Activated T-helper 1 cell treated with anti-CD3 and anti-CD28 coated beads, Interleukin-2, amount 50 U/mL, for 16 hours (primary cell): ENCODE results near the gene SAXO1.
"Not testable (repeated sequence)": the region's sequence is repeated elsewhere in the genome, so short reads cannot be mapped to it uniquely, and the experiment has no call there.

Source experiments
- DNase-seq, 2 donors: peaks; one replicate each; pipeline ENCODE4 v3.0.0-alpha.2; 2020; ENCODE audit warnings: low read depth in 1 of 2, low spot score in 1 of 2

The SAXO1 gene

GRCh38 chr9:18971404-18971803, 61.6 kb downstream of the SAXO1 start:
- DNase-seq: no peak

DNA sequence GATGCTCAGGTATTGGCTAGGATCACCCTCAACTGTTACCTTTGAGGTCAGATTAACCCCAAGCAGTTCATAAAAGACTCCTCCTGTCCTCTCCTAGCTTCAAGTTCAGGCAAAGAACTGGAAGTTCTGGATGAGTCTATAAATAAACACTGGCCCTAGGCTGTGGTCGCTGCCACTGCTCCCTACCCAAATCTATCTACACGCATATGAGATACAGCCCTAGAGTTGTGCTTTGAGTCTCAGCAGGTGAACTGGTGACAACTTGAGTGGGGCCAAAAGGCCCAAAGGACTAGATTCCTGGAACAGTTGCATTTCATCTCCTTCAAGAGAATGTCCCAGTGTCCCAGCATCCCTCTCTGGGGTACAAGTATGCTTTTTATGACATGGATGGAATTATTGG, 62.6 kb downstream of the SAXO1 start:
- no peak for DNase-seq

GRCh38 chr9:18969128-18969527, 63.9 kb downstream of the SAXO1 start:
- DNase-seq: no peak

DNA sequence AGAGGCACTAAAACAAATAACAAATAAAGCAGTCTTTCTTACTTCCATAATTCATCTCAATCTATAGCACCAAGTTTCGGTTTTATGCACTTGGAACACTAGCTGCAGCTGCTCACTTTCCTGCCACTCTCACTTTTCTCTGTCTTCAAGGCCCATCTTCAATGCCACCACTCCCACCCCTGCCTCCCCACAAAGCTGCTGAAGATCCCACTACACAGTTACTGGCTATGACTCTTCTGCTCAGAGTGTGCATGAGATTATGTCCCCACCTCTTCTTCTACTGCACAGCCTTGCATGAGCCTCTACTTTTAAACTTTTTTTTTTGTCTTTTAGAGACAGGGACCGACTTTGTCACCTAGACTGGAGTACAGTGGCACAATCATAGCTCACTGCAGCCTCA, 77.4 kb downstream of the SAXO1 start:
- no peak for DNase-seq

- DNase-seq: no peak
These were observed 81.1 kb downstream of the SAXO1 start for GRCh38 chr9:18951936-18952335.

- no peak for DNase-seq
These were observed 85.1 kb downstream of the SAXO1 start for GRCh38 chr9:18947892-18948339.

GRCh38 chr9:18942801-18943200, 90.2 kb downstream of the SAXO1 start:
- DNase-seq: no peak

DNA sequence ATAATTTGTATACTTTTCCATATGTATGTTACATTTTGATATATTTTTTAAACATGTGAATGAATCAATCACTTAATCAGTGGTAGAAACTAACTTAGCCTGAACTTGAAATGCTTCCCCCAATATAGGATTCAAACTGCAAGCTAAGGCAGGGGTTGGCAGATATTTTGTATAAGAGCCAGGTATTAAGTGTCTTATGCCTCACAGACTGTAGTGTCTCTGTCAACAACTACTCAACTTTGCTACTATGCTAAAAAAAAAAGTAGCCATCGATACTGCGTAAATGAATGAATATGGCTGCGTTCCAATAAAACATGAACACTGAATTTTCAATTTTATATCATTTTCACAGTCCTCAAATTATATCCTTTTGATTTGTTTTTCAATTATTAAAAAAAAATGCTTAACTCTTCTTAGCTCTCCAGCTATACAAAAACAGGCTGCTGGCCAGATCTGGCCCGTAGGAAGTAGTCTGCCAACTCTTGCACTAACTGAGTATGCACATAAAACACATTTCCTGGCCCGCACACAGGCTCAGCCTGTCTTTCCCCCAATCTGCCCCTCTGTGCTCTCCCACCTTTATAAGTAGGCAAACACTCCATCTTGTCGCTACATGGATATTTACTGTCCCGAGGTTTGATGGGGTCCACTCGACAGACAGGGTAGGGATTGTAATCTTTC, 91.8 kb downstream of the SAXO1 start:
- DNase-seq: no peak

GRCh38 chr9:18939943-18940342, 93.1 kb downstream of the SAXO1 start:
- no peak for DNase-seq

DNA sequence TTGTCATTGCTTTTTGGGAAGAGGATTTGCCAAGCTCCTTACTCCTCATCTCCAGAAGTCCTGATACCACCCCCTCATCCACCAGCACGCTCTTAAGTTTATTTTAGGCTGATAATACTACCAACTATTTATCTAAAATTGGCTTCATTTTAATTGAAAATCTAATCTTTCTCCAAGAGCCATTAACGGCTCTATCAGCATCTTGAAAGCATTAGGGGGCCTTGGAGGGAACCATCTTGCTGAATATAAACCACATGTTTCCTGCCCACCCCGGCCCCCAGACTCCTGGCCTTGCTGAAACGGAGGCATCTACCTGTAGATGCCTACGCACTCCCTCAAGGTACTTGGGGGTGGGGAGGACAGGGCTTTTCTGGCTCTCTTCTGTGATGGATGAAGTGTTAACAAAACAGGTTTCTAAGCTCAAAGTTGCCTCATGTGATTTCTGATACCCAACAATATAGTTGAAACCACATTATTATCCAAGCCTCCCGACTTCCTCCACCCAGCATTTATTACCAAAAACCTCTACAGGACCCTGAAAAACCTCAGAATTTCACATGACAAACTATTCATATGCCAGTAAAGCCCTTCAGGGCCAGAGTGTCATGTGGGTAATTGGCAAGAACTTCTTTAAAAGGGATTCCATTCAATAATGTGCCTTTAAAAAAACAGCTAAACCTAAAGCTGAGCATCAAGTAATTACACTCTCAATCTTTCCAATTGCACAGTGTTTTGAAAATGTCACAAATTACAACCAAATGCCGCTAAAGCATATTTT, 96.7 kb downstream of the SAXO1 start:
- DNase-seq: no peak

- DNase-seq: no peak
These were observed 97.5 kb downstream of the SAXO1 start for GRCh38 chr9:18935541-18935940.

- DNase-seq: not testable (repeated sequence)
These were observed 102.4 kb downstream of the SAXO1 start for GRCh38 chr9:18930611-18931010.

DNA sequence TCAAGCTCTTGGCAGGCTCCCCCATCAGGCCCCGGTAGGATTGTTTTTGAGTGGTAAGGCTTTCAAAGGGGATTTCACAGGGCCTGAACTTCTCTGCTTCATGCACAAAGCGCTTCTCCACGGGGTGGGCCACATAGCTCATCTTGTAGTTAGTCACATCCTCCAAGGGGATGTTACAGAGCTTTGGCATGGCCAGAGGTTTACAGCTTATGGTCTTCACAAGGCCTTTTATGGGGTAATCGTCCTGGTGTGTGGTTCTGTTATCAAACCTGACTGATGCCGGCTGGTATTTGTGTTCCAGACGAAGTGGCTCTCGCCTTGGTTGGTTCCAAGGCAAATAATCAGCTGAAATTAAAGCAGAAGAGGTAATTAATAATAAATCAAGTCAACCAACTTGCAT, 104.3 kb downstream of the SAXO1 start:
- no peak for DNase-seq

DNA sequence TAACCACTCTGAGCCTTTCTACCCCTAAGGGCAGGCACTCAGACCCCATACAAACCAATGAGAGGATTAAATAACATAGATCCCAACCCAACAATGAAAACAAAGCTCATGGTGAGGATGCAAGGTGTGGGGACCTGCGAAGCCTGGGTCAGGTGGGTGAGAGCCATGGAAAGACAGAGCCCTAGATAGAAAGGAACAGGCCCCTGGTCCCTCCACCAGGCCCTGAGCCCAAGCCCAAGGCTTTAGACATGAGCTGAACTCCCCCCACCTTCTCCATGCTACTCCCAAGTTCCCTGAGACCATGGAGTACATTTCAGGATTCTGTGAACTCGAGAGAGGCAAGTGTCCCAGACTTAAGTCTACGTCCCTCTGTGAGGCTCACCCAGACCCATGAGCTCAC, 106.5 kb downstream of the SAXO1 start:
- DNase-seq: no peak

DNA sequence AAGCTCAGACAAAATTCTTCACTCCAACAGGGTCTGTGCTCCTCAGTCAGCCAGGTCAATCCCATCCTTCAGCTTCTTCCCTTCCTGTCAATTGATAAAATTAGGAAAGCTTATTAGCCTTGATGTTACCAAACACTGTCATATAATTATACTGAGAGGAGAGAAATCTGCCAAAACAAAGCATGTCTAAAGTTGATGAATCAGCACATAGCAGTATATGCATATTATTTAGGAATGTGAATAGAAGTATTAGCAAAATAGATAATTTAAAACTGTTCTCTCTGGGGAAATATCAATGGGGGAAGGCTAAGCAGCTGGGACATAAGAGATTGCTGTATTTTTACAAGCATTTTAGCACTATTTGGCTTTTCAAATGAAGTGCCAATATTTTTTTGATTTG, 107.1 kb downstream of the SAXO1 start:
- no peak for DNase-seq

DNA sequence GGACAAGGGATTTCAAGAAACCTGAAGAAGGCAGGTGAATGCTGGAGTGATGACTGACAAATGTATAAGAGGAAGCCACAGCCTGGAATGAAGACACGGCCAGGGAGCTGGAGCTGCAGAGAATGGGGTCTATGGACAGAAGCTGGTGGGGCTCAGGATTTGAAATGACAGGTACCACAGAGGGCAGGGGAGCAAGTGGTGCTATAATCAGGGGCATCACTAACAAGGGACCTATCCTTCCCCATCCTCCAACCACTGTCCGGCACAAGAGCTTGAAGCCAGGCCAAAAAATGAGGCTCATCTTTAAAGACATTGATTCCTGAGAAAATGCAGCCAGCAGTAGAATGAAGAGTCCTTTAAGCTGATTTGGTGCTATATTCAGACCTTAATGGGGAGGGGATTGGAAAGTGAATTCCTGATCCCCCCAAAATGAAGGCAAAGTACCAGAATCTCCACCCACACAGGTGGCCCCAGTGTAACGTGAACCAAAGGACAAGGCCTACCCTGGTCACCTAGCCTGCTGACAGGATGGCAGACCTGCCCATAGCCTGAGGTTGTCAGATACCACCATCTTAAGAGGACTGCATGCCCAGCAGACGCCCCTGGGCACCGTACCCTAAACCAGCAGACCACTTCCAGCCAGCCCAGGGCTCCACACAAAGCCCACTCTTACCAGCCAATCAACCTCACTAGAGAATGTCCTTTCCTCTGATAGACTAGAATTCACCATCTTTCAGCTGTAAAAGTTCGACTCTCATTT, 109.2 kb downstream of the SAXO1 start:
- no peak for DNase-seq

DNA sequence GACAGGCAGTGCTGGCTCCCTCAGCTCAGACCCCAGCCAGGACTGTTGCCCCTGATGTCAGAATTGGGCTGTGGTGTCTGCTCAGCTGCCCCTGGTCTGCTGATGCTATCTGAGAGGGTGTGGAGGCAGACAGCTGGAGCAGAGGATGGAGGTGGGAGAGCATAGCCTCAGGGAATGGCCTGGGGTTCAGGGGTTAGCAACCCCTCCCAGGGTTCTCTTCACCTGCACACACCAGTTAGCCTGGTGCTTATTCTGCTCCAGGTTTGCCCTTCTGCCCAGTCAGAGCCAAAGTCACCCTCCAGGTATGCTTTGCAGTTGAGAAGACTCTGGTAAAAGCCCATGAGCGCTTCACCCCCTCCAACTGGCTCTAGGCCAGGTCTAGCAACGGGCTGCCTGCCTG, 109.8 kb downstream of the SAXO1 start:
- DNase-seq: no peak

DNA sequence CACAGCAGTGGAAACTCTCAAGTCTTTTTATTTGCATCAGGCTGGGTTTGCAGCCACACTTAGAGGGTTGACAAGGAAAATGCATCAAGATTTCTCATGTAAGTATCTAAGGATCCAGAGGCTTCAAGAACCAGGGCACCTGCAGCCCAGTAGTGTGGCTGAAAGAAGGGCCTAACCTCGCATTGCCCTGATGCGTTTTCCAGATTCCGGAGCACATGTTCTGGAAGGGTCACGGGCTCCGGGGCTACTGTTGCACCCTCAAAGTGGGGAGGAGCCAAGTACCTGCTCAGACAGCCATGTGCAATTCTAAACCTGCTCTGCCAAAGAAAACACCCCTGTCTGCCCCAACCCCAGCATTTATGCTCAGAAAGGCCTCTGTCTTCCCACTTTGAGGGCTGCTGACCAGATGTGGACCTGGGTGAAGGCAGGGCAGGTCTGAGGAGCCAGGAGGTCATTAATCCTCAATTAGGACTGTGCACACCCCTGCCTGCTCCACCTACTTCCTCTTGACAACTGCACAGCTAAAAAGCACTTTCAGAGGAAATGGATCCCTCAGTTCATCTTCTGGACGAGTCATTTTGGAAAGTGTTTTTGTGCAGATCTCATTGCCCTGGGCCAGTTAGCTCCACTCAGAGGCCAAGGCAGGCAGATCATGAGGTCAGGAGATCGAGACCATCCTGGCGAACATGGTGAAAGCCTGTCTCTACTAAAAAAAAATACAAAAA, 110.7 kb downstream of the SAXO1 start:
- no peak for DNase-seq

DNA sequence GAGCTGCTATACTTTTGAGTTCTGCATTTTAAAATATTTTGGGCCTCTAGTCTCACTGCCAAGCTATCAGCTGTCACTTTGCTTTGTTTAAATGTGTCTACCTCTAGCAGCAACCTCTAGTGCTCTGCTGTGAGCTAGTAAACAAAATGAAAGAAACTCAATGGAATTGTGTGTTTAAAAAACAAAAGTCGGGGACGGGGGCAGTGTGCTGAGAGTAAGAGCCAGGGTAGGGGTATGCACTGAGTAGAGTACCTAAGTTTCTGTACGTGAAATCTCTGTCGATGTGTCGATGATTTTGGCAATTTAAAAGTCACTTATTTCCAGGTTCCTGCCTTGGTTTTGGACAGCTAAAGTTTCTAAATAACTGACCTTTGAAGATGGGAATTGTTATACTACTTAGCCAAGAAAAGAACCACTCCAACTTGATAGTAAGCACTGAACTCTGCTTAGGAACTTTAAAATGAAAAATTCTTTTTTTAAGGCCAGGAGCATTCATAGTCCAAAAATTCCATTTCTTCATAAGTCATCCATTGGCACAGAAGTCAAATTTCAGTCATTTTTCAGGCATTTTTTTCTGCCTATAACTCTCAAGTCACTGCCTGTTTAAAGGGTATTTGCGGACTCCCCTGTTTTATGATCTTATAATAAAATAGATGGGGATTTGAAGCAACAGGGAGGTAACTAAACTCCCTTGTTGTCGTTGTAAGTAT, 111.5 kb downstream of the SAXO1 start:
- no peak for DNase-seq

DNA sequence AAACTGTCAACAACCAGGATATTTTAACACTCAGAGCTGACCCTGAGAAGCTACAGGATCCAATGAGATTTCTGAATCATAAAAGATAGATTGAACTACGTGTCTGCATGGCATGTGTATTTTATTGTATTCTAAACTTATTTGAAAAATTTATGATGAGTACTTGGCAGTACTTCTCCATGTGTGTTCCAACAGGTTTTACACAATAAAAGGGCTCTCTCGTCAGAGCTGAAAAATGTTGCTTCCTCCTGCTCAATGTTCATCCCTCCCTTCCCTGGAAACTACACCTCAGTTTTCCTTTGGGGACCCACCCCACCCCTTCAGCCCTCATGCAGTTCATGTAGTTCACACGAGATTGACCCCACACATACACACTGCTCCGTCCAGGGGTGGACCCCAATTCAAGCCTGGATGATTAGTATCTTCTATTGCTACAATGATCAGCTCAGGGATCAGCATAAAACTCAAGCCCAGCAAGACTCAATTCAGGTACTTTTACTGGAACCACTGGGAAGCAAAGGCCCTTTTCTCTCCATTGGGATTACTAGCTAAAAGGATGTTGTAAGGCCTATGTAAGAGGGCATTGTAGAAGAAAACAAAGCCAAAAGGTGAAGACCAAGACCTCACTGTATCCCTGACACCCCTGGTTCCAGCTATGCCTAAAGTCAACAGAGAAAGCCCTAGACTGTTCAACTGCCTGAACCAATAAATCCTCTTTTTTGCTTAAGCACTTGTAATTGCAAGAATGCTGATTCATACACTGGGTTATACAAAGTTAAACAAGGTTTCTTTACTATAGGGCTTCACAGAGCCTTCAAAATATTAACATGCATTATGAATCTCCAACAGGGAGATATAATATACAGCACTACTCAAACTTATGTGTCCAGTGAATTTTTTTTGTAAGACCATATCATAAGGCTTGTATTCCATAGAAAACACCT, 112.6 kb downstream of the SAXO1 start:
- DNase-seq: no peak
